Activated T-helper 1 cell treated with anti-CD3 and anti-CD28 coated beads, Interleukin-2, amount 50 U/mL, for 16 hours (primary cell): ENCODE results near the gene IGFBP7.

Experiments
- DNase-seq, 2 donors: peaks; one replicate each; pipeline ENCODE4 v3.0.0-alpha.2; 2020; ENCODE audit warnings: low read depth in 1 of 2, low spot score in 1 of 2

Gene IGFBP7

GRCh38 chr4:57131849-57132742 lies 21.9 kb upstream of the IGFBP7 start:
- DNase-seq: no peak

GRCh38 chr4:57129477-57129876 lies 19.3 kb upstream of the IGFBP7 start:
- no peak for DNase-seq

GRCh38 chr4:57127361-57127760 lies 17.2 kb upstream of the IGFBP7 start:
- DNase-seq: no peak

GRCh38 chr4:57125996-57126395 lies 15.8 kb upstream of the IGFBP7 start:
- no peak for DNase-seq

GRCh38 chr4:57124145-57124544 lies 14.0 kb upstream of the IGFBP7 start:
- DNase-seq: no peak

GRCh38 chr4:57122959-57123358 lies 12.8 kb upstream of the IGFBP7 start:
- no peak for DNase-seq

DNA sequence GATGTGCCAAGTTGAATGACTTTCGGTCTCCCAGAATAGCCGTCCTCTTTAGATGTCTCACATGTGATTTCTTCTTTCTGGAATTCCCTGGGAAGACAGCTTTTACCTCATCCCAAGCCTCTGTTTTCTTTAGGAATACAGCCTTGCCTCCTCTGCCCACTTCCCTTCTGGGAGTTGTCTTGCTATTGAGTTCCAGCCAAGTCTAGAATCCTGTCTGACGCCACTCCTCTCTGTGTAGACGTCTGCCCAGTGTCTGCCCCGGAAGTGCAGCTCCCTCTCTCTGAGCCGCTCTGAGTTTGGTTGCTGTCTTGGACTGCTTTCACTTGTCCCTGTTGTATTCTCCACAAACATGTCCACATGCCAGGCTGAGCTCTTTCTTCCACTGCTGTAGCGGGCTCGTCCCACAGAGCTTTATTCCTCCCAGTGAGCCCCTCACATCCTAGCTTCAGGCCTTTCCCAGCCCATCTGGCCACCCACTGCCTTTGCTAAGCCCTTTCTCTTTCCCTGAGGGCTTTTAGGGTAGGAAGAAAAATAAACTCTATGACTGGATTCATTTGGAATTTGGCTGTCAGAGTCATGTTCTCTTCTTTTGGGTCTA lies 9.0 kb upstream of the IGFBP7 start:
- no peak for DNase-seq

DNA sequence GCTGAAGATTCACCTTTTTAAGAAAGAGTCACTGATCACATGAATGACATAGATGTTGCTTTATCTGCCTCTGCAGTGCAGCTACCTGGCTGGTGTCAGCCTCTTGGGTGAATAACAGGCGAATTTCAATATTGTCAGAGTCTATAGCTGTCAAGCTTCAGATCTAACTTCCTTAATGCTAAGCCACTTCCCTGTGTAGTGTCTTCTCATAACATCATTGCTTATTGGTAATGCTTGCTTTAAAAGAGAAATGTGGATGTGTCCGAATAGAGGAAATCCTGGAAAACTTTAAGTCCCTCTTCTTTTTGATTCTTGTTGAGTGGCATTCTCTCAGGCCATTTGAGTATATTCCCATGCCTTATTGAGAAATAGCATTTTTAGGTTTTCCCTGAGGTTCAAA lies 7.3 kb upstream of the IGFBP7 start:
- no peak for DNase-seq

GRCh38 chr4:57116245-57116644 lies 6.1 kb upstream of the IGFBP7 start:
- DNase-seq: no peak

DNA sequence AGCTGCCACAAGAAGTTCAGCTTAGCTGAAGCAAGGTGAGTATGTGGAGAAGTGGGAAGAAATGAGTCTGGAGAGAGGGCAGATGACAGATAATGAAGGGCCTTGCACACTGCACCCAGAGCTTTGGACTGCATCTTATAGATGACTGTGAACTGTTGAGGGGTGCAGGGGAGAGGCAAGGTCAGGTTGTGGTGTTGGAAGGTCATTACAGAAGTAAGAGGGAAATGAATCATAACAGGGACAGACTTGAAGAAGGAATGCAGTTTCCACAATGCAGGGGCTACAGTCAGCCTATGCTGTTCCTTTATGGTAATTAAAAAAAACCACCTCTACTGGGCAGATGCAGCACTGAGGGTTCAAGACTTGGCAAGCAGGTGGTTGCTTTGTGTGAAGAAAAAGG lies 4.8 kb upstream of the IGFBP7 start:
- no peak for DNase-seq

DNA sequence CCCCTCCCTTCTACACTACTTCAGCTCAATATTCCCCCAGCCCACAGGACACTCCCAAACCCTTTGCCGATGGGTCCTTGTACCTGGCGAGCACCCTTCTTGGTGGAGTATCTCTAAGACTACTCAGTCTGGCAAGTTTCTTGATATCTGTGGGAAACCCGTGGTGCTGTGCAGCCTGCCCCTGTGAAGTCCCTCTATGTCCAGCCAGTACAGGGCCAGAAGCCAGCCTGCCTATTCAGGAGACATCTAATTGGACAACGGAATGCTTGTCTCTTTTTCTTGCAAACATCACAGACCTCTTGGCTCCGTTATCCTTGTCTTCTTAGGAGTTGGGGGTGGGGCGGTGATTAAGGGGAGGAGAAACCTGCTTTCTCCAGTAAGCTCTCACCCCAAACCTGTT lies 3.7 kb upstream of the IGFBP7 start:
- DNase-seq: no peak

- no peak for DNase-seq
Measured at GRCh38 chr4:57110640-57111511, 691 bp upstream of the IGFBP7 start.

GRCh38 chr4:57109411-57109846 lies 756 bp downstream of the IGFBP7 start:
- no peak for DNase-seq

- no peak for DNase-seq
Measured at GRCh38 chr4:57106181-57106580, 4.0 kb downstream of the IGFBP7 start.

GRCh38 chr4:57104706-57105560 lies 5.3 kb downstream of the IGFBP7 start:
- no peak for DNase-seq

- no peak for DNase-seq
Measured at GRCh38 chr4:57103051-57103450, 7.1 kb downstream of the IGFBP7 start.

DNA sequence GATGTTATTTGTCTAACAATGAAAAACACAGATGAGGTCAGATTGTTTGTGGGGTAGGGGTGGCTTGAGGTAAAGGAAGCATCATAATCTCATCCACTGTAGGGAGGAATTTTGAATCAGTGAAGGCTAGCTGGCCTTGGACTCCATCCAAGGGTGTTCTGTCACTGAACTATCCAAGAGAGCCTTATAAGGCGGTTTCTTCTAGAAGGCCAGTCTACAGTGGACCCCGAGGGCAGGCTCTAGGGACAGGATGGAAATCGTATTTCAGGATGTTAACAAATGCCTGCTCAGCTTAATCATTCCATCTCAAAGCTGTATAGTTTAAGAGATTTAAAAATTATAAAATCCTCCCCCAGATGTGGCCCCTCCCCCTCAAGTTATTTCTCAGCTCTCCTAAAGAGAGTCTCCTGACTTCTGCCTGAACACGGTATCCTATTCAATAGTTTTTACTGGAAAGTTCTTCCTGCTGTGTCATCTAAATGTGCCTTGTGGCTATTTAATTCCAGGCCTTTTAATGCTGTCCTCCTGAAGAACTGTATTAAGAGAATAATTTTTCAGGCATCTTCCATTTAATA lies 8.0 kb downstream of the IGFBP7 start:
- DNase-seq: no peak

- no peak for DNase-seq
Measured at GRCh38 chr4:57100979-57101651, 9.1 kb downstream of the IGFBP7 start.

GRCh38 chr4:57099363-57099762 lies 10.8 kb downstream of the IGFBP7 start:
- no peak for DNase-seq

GRCh38 chr4:57098941-57099340 lies 11.2 kb downstream of the IGFBP7 start:
- DNase-seq: no peak
